A549 treated with ZK216348 at 1 μM for 4 hours (cell line): Measurements from ENCODE around the gene GSAP. TPM values are rescaled to one million over a fixed set of nuclear protein-coding genes. Genes with fewer than 3 reads are reported as not detected.

Experiments used
- total RNA-seq: library from RNA; stranded (reverse); fragments of 200-300 nt; extraction: Qiagen RNA extraction; gene quantifications from 5 replicates; pipeline ENCODE4 v1.2.3, GENCODE V29; 2022; ENCODE audit warnings: low read depth

GSAP gene
- total RNA-seq = 2.7 to 4.0 TPM (median 2.8 TPM) in 5 replicates

GRCh38 chr7:77415823-77416620 is at the start of gene GSAP:
TSS of gene GSAP (minus strand) at chr7:77416349. CDS start at chr7:77416321, 28 bp downstream.

Other genes starting within 250 kb of the GSAP start
- gene FGL2, start 216.5 kb downstream of the GSAP start, total RNA-seq = not detected in 5 replicates
- 54.8 to 88.1 TPM (median 61.5 TPM) in 5 replicates for gene PTPN12, start 120.9 kb upstream of the GSAP start, total RNA-seq